ENCODE measurements around the gene PRPF8. TPM values are rescaled to one million over a fixed set of nuclear protein-coding genes. Genes with fewer than 3 reads are reported as not detected.
A peak's percentile ranks its signal among the peaks of the same experiment; 100 is the strongest.

PRPF8 gene
- polyA plus RNA-seq, 3 donors = 53.3 to 128 (median 78.0) TPM

DNA sequence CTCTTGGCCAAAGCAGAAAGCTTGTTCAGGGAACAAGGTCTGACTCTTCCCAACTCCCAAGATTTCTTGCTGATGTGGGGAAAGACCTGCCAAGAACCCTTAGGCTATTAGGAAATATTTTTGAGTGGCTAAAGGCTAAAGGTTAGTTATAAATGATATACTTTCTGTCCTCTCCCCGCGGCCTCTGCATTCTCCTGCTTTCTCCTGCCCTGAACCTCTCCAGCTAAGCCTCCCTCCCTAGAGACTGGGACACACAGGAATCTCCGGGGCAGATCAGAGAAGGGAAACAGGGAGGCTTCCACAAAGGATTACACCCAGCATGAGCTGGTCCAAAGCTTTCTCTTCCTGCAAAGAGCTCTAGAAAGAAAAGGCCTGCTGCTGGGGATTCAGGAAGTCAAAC, 58.3 kb downstream of the PRPF8 start:
- no peaks in the 10 kb centered on the region for H3K27me3 ChIP-seq (ENCODE audit: control insufficient read depth in 2 of 2, insufficient read depth in 2 of 2, low read length in 2 of 2)
- peaks cover 50% of the 10 kb centered on the region for H3K4me1 Mint-ChIP-seq
- peaks cover 66% of the 10 kb centered on the region for H4K20me1 ChIP-seq (ENCODE audit: insufficient read depth, low read length)
- H3K4me3 ChIP-seq (replicated peaks in 1 of 3; ENCODE audit: low read depth in 2 of 3, low read length in 3 of 3) = peak overlapping the region; percentile 95 to 100 (median 99)
- H3K4me2 ChIP-seq (replicated peaks; ENCODE audit: extremely low read depth, low read length, poor library complexity, severe bottlenecking) = peak overlapping the region; percentile 92
- H3K4me1 ChIP-seq (ENCODE audit: control insufficient read depth in 1 of 2, insufficient read depth in 2 of 2, low read length in 2 of 2) = peaks cover 56 to 70% of the 10 kb centered on the region in 2 donors
- peaks cover 54 to 56% of the 10 kb centered on the region in 2 donors for H3K36me3 Mint-ChIP-seq
- DNase-seq = no peak
- peak overlapping the region; percentile 95 for H3K27ac ChIP-seq (ENCODE audit: low read depth in 1 of 2, low read length in 2 of 2)
- intact Hi-C loops (cut with micrococcal nuclease) = loop anchor here (2.0 to 5.0 kb wide), 3 partner anchors 16 to 34 kb away; no protein-coding TSS in a partner anchor
- peaks cover 58% of the 10 kb centered on the region for H3K79me2 ChIP-seq (ENCODE audit: insufficient read depth, low read length)
- H3K4me3 Mint-ChIP-seq = peak overlapping the region; percentile 95 to 96
- no peak overlapping the region for H2AFZ ChIP-seq (ENCODE audit: insufficient read depth, low read depth, low read length, poor library complexity, severe bottlenecking)
- peak overlapping the region; percentile 97 for H3K9ac ChIP-seq (ENCODE audit: insufficient read depth, low read length, poor library complexity, severe bottlenecking)
- H3K27ac Mint-ChIP-seq = peak overlapping the region; percentile 95 to 98 (median 97)
- no peaks in the 10 kb centered on the region for H3K9me3 ChIP-seq (replicated peaks in 1 of 2; ENCODE audit: control insufficient read depth in 1 of 2, insufficient read depth in 1 of 2, low read length in 2 of 2)
- no CpG with 5 or more reads among the region's 3 CpGs for WGBS (ENCODE audit: insufficient coverage)
- TF ChIP-seq CTCF (IDR thresholded peaks at IDR 0.05) = no peak
- H3K9me3 Mint-ChIP-seq = peaks cover 0 to 3% (median 0%) of the 10 kb centered on the region in 7 donors
- peaks cover 27 to 46% of the 10 kb centered on the region in 2 donors for H3K36me3 ChIP-seq (replicated peaks in 1 of 2; ENCODE audit: control insufficient read depth in 1 of 2, insufficient read depth in 2 of 2, low read length in 2 of 2)
- H3K27me3 Mint-ChIP-seq (ENCODE audit: low read depth in 3 of 3) = peaks cover 0 to 15% (median 0%) of the 10 kb centered on the region in 3 donors

GRCh38 chr17:1625581-1625980, 59.1 kb downstream of the PRPF8 start:
- Histone ChIP-seq H3K27ac (ENCODE audit: low read depth in 1 of 2, low read length in 2 of 2) (peak overlapping the region in 1 of 2 donors; percentile 95), H3K9ac (ENCODE audit: insufficient read depth, low read length, poor library complexity, severe bottlenecking) (no peak overlapping the region), H2AFZ (ENCODE audit: insufficient read depth, low read depth, low read length, poor library complexity, severe bottlenecking) (no peak overlapping the region), H3K27me3 (ENCODE audit: control insufficient read depth in 2 of 2, insufficient read depth in 2 of 2, low read length in 2 of 2) (no peaks in the 10 kb centered on the region), H3K36me3 (replicated peaks in 1 of 2; ENCODE audit: control insufficient read depth in 1 of 2, insufficient read depth in 2 of 2, low read length in 2 of 2) (peaks cover 35 to 53% of the 10 kb centered on the region in 2 donors), H3K4me1 (ENCODE audit: control insufficient read depth in 1 of 2, insufficient read depth in 2 of 2, low read length in 2 of 2) (peaks cover 49 to 62% of the 10 kb centered on the region in 2 donors), H3K4me2 (replicated peaks; ENCODE audit: extremely low read depth, low read length, poor library complexity, severe bottlenecking) (peak overlapping the region; percentile 92), H3K9me3 (replicated peaks in 1 of 2; ENCODE audit: control insufficient read depth in 1 of 2, insufficient read depth in 1 of 2, low read length in 2 of 2) (no peaks in the 10 kb centered on the region), H3K4me3 (replicated peaks in 1 of 3; ENCODE audit: low read depth in 2 of 3, low read length in 3 of 3) (peak overlapping the region in 1 of 3 experiments; percentile 99), H4K20me1 (ENCODE audit: insufficient read depth, low read length) (peaks cover 74% of the 10 kb centered on the region), H3K79me2 (ENCODE audit: insufficient read depth, low read length) (peaks cover 63% of the 10 kb centered on the region)
- peak overlapping the region; percentile 95 to 96 for H3K4me3 Mint-ChIP-seq
- DNase-seq = peak in 2 of 3 donors; percentile 36 to 59
- H3K4me1 Mint-ChIP-seq = peaks cover 42% of the 10 kb centered on the region
- intact Hi-C loops (cut with micrococcal nuclease) = loop anchor here in 1 of 2 donors (5.0 kb wide), 1 partner anchor 33 kb away; no protein-coding TSS in a partner anchor
- peak overlapping the region; percentile 56 to 98 (median 97) for H3K27ac Mint-ChIP-seq
- WGBS (ENCODE audit: insufficient coverage) = 79% methylated on average over 2 of the region's 6 CpGs
- peaks cover 0 to 13% (median 0%) of the 10 kb centered on the region in 3 donors for H3K27me3 Mint-ChIP-seq (ENCODE audit: low read depth in 3 of 3)
- peaks cover 0 to 3% (median 0%) of the 10 kb centered on the region in 7 donors for H3K9me3 Mint-ChIP-seq
- peaks cover 62 to 64% of the 10 kb centered on the region in 2 donors for H3K36me3 Mint-ChIP-seq
- TF ChIP-seq CTCF (IDR thresholded peaks at IDR 0.05) = no peak

All from CD14-positive monocyte (primary cell).